H9 (cell line): ENCODE measurements around the gene ATP8A2. TPM values are rescaled to one million over a fixed set of nuclear protein-coding genes. Genes with fewer than 3 reads are reported as not detected.

Source experiments
- DNase-seq: peaks from one replicate; pipeline ENCODE4 v3.0.0-alpha.2; 2017
- H2AFZ ChIP-seq: one replicate; pipeline ENCODE4 v1.6.1; 2013; ENCODE audit warnings: mild to moderate bottlenecking, low read length, control low read depth, moderate library complexity
- H2AK5ac ChIP-seq: 2 replicates; pipeline ENCODE4 v1.6.1; 2013; ENCODE audit warnings: low read length, control low read depth, mixed read lengths; ENCODE audit not compliant: insufficient read length
- H2BK120ac ChIP-seq: one replicate; pipeline ENCODE4 v1.6.1; 2013; ENCODE audit warnings: low read depth, mild to moderate bottlenecking, low read length, control low read depth, inconsistent platforms; ENCODE audit not compliant: poor library complexity, severe bottlenecking
- H2BK12ac ChIP-seq: 2 replicates; pipeline ENCODE4 v1.6.1; 2013; ENCODE audit warnings: low read length, control low read depth, mixed read lengths, low read depth; ENCODE audit not compliant: insufficient read length
- H2BK15ac ChIP-seq: 2 replicates; pipeline ENCODE4 v1.6.1; 2013; ENCODE audit warnings: low read depth, low read length, control low read depth
- H2BK20ac ChIP-seq: one replicate; pipeline ENCODE4 v1.6.1; 2013; ENCODE audit warnings: low read depth, mild to moderate bottlenecking, low read length, control low read depth, inconsistent platforms; ENCODE audit not compliant: poor library complexity, severe bottlenecking
- H2BK5ac ChIP-seq: 2 replicates; pipeline ENCODE4 v1.6.1; 2013; ENCODE audit warnings: low read length, control low read depth, mixed read lengths; ENCODE audit not compliant: insufficient read length
- H3K14ac ChIP-seq: 2 replicates; pipeline ENCODE4 v1.6.1; 2013; ENCODE audit warnings: low read length, control low read depth; ENCODE audit not compliant: insufficient read depth
- H3K18ac ChIP-seq: 2 replicates; pipeline ENCODE4 v1.6.1; 2013; ENCODE audit warnings: low read depth, mild to moderate bottlenecking, mixed read lengths, low read length, control low read depth; ENCODE audit not compliant: insufficient read length
- H3K23ac ChIP-seq: 2 replicates; pipeline ENCODE4 v1.6.1; 2013; ENCODE audit warnings: low read length, control low read depth, mixed read lengths, low read depth; ENCODE audit not compliant: insufficient read length
- H3K23me2 ChIP-seq: 2 replicates; pipeline ENCODE4 v1.6.1; 2013; ENCODE audit warnings: low read depth, mild to moderate bottlenecking, mixed read lengths, low read length, control low read depth; ENCODE audit not compliant: insufficient read length, poor library complexity, severe bottlenecking
- H3K27ac ChIP-seq: 2 replicates; pipeline ENCODE4 v1.5.1; 2013; ENCODE audit warnings: low read length, control low read depth, mixed read lengths, low read depth; ENCODE audit not compliant: insufficient read length
- H3K27me3 ChIP-seq: 2 replicates; pipeline ENCODE4 v1.6.1; 2013; ENCODE audit warnings: low read length, control low read depth, inconsistent platforms; ENCODE audit not compliant: insufficient read depth
- H3K4ac ChIP-seq: 2 replicates; pipeline ENCODE4 v1.6.1; 2013; ENCODE audit warnings: low read depth, mild to moderate bottlenecking, control low read depth, inconsistent platforms, low read length, moderate library complexity
- H3K4me1 ChIP-seq: 2 replicates; pipeline ENCODE4 v1.6.1; 2013; ENCODE audit warnings: low read length, control low read depth, inconsistent platforms; ENCODE audit not compliant: insufficient read depth
- H3K4me2 ChIP-seq: 2 replicates; pipeline ENCODE4 v1.6.1; 2013; ENCODE audit warnings: low read length, control low read depth, mixed read lengths; ENCODE audit not compliant: insufficient read length, insufficient read depth
- H3K56ac ChIP-seq: 2 replicates; pipeline ENCODE4 v1.6.1; 2013; ENCODE audit warnings: low read depth, mild to moderate bottlenecking, mixed read lengths, low read length, control low read depth; ENCODE audit not compliant: insufficient read length
- H3K79me1 ChIP-seq: 2 replicates; pipeline ENCODE4 v1.6.1; 2013; ENCODE audit warnings: low read depth, mild to moderate bottlenecking, moderate library complexity, low read length, control low read depth, inconsistent platforms; ENCODE audit not compliant: insufficient read depth, poor library complexity, severe bottlenecking
- H3K79me2 ChIP-seq: 2 replicates; pipeline ENCODE4 v1.6.1; 2013; ENCODE audit warnings: low read length, control low read depth, inconsistent platforms; ENCODE audit not compliant: insufficient read depth
- H3K9ac ChIP-seq: 2 replicates; pipeline ENCODE4 v1.6.1; 2013; ENCODE audit warnings: low read length, control low read depth, mixed read lengths; ENCODE audit not compliant: insufficient read length; ENCODE audit errors: extremely low read depth
- H3K9me3 ChIP-seq: one replicate; pipeline ENCODE4 v1.6.1; 2013; ENCODE audit warnings: low read depth, low read length, inconsistent platforms; ENCODE audit not compliant: control insufficient read depth
- H3T11ph ChIP-seq: one replicate; pipeline ENCODE4 v1.6.1; 2013; ENCODE audit warnings: mild to moderate bottlenecking, low read length, control low read depth, inconsistent platforms
- H4K20me1 ChIP-seq: one replicate; pipeline ENCODE4 v1.6.1; 2013; ENCODE audit not compliant: control insufficient read depth, insufficient read length, insufficient read depth
- H4K5ac ChIP-seq: 2 replicates; pipeline ENCODE4 v1.6.1; 2013; ENCODE audit warnings: low read depth, mild to moderate bottlenecking, mixed read lengths, low read length, control low read depth; ENCODE audit not compliant: insufficient read length
- H4K8ac ChIP-seq: replicated peaks from 2 replicates; pipeline ENCODE4 v1.6.1; 2013; ENCODE audit warnings: low read length, control low read depth, mixed read lengths, low read depth; ENCODE audit not compliant: insufficient read length
- H4K91ac ChIP-seq: 2 replicates; pipeline ENCODE4 v1.6.1; 2013; ENCODE audit warnings: low read depth, mild to moderate bottlenecking, moderate library complexity, mixed read lengths, low read length, control low read depth; ENCODE audit not compliant: insufficient read length
- H3K27ac Mint-ChIP-seq, 3 experiments: 2 replicates in 2 of 3; 3 replicates in 1 of 3; pipeline ENCODE4 v1.8.0; 2020 to 2021; ENCODE audit warnings: mixed read lengths in 3 of 3, mild to moderate bottlenecking in 1 of 3, moderate library complexity in 1 of 3
- H3K27me3 Mint-ChIP-seq: 2 replicates; pipeline ENCODE4 v1.8.0; 2021; ENCODE audit warnings: low read depth, mild to moderate bottlenecking, moderate library complexity, mixed read lengths
- H3K36me3 Mint-ChIP-seq, 3 experiments: 2 replicates in 2 of 3; 3 replicates in 1 of 3; pipeline ENCODE4 v1.8.0; 2020 to 2021; ENCODE audit warnings: low read depth in 3 of 3, mixed read lengths in 3 of 3; ENCODE audit not compliant: insufficient read depth in 1 of 3
- H3K4me1 Mint-ChIP-seq, 2 experiments: 2 replicates each; pipeline ENCODE4 v1.8.0; 2020; ENCODE audit warnings: mixed read lengths in 2 of 2
- H3K4me3 Mint-ChIP-seq, 2 experiments: 2 replicates in 1 of 2; 3 replicates in 1 of 2; pipeline ENCODE4 v1.8.0; 2020 to 2021; ENCODE audit warnings: mild to moderate bottlenecking in 2 of 2, mixed read lengths in 2 of 2, moderate library complexity in 1 of 2
- H3K9me3 Mint-ChIP-seq, 2 experiments: 2 replicates in 1 of 2; 3 replicates in 1 of 2; pipeline ENCODE4 v1.8.0; 2020; ENCODE audit warnings: mild to moderate bottlenecking in 2 of 2, mixed read lengths in 2 of 2, moderate library complexity in 1 of 2
- CTCF ChIP-seq: fragments of 200-600 bp; sonication (generic); conservative IDR thresholded peaks from 3 replicates; pipeline ENCODE4 v1.8.0; 2021; ENCODE audit warnings: antibody characterized with exemption, mild to moderate bottlenecking
- WGBS: extraction: QIAGEN DNeasy Blood & Tissue Kit; methylation state at CpG from one replicate; pipeline ENCODE4 v1.1.7; 2013; ENCODE audit warnings: missing lambda C conversion rate, low lambda C conversion rate, mixed read lengths; ENCODE audit not compliant: insufficient read length; ENCODE audit errors: extremely low coverage; 5-methylcytosine and 5-hydroxymethylcytosine counted together
- total RNA-seq: library from RNA; stranded (reverse); gene quantifications from 2 replicates; pipeline ENCODE4 v1.2.1, GENCODE V29; 2021

The ATP8A2 gene
- total RNA-seq, 1 experiment from 2014 or later: 18.2 TPM

GRCh38 chr13:25503856-25504255 lies 132.1 kb downstream of the ATP8A2 start:
- no peaks in the 10 kb centered on the region for H3K79me2 ChIP-seq
- H4K20me1 ChIP-seq: peaks cover 2% of the 10 kb centered on the region
- no peak overlapping the region for H3K56ac ChIP-seq
- no peaks in the 10 kb centered on the region for H3K9me3 Mint-ChIP-seq
- no peak overlapping the region for H2AFZ ChIP-seq
- no peak overlapping the region for H2BK15ac ChIP-seq
- no peak overlapping the region for H2AK5ac ChIP-seq
- no peak overlapping the region for H3K27ac Mint-ChIP-seq
- no peak overlapping the region for H3K23ac ChIP-seq
- no peak overlapping the region for H4K91ac ChIP-seq
- no peak overlapping the region for H2BK12ac ChIP-seq
- TF ChIP-seq CTCF: no peak
- H2BK5ac ChIP-seq: no peak overlapping the region
- no peak for DNase-seq
- H3K4me1 ChIP-seq: no peaks in the 10 kb centered on the region
- WGBS: no CpG with 5 or more reads among the region's 4 CpGs
- no peaks in the 10 kb centered on the region for H3K36me3 Mint-ChIP-seq
- no peak overlapping the region for H4K8ac ChIP-seq
- peaks cover 9 to 21% of the 10 kb centered on the region in 2 experiments for H3K4me1 Mint-ChIP-seq
- no peak overlapping the region for H3K18ac ChIP-seq
- H3K9ac ChIP-seq: no peak overlapping the region
- no peaks in the 10 kb centered on the region for H3K27me3 ChIP-seq
- no peak overlapping the region for H3K27ac ChIP-seq
- H3K27me3 Mint-ChIP-seq: no peaks in the 10 kb centered on the region; the same call in 1 of the 2 replicates
- no peaks in the 10 kb centered on the region for H3K9me3 ChIP-seq
- H3K14ac ChIP-seq: no peak overlapping the region
- H3K4me2 ChIP-seq: no peak overlapping the region
- H2BK120ac ChIP-seq: no peak overlapping the region
- H3K23me2 ChIP-seq: no peaks in the 10 kb centered on the region
- no peaks in the 10 kb centered on the region for H3K79me1 ChIP-seq
- H4K5ac ChIP-seq: no peak overlapping the region
- no peak overlapping the region for H2BK20ac ChIP-seq
- no peak overlapping the region for H3T11ph ChIP-seq
- H3K4ac ChIP-seq: no peak overlapping the region
- H3K4me3 Mint-ChIP-seq: no peak overlapping the region
